ENCODE measurements around the gene METRNL. TPM values are rescaled to one million over a fixed set of nuclear protein-coding genes. Genes with fewer than 3 reads are reported as not detected.
"Not testable (repeated sequence)": the region's sequence is repeated elsewhere in the genome, so short reads cannot be mapped to it uniquely, and the experiment has no call there.

METRNL gene
- polyA plus RNA-seq, 3 donors = 34.3 to 65.4 (median 61.8) TPM

DNA sequence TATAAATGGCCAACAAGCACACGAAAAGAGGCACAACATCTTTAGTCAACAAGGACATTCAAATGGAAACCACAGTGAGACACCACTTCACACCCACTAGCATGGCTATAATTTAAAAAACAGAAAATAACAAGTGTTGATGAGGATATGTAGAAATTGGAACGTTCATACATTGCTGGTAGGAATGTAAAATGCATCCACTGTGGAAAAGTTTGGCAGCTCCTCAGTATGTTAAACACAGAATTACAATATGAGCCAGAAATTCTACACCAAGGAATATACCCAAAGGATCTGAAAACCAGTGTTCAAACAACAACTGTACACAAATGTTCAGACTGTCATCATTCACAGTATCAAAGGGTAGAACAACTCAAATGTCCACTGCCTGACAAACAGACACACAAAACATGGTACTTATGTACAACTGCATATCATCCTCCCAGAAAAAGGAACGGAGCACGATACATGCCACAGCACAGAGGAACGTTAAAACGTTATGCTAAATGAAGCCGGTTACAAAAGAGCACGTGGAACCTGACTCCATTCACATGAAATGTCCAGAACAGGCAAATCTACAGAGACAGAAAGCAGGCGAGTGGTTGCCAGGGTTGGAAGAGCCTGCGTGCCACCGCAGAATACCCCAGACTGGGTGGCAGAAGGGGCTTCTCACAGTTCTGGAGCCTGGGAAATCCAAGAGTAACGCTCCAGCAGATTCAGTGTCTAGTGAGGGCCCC is 32.8 kb upstream of the METRNL start:
- no peak for DNase-seq (ENCODE audit: extremely low read depth in 1 of 11, low read depth in 9 of 11, low spot score in 4 of 11)

DNA sequence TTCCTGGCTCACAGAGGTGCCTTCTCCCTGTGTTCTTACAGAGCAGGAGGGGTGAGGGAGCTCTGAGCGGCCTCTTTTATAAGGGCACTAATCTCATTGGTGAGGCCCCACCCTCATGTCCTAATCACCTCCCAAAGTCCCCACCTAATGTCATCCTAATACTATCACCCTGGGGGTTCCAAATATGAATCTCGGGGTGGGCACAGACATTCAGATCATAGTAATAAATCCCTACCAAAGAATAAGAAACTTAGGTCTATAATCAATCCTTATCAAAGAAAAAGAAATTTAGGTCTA is 32.3 kb upstream of the METRNL start:
- DNase-seq (ENCODE audit: extremely low read depth in 1 of 11, low read depth in 9 of 11, low spot score in 4 of 11) = no peak

DNA sequence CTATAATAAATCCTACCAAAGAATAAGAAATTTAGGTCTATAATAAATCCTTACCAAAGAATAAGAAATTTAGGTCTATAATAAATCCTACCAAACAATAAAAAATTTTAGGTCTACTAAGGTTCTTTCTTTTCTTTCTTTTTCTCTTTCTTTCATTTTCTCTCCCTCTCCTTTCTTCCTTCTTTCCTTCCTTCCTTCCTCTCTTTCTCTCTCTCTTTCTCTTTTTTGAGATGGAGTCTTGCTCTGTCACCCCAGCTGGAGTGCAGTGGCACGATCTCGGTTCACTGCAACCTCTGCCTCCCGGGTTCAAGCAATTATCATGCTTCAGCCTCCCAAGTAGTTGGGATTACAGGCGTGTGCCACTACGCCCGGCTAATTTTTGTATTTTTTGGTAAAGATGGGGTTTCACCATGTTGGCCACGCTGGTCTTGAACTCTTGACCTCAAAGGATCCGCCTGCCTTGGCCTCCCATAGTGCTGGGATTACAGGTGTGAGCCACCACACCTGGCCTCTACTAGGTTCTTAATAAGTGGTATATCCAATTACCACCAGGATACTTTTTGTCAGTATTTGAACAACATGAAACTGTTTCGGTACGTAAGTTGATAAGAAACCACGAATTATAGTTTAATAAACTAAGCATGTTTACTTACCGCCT is 31.5 kb upstream of the METRNL start:
- not testable (repeated sequence) for DNase-seq (ENCODE audit: extremely low read depth in 1 of 11, low read depth in 9 of 11, low spot score in 4 of 11)

DNA sequence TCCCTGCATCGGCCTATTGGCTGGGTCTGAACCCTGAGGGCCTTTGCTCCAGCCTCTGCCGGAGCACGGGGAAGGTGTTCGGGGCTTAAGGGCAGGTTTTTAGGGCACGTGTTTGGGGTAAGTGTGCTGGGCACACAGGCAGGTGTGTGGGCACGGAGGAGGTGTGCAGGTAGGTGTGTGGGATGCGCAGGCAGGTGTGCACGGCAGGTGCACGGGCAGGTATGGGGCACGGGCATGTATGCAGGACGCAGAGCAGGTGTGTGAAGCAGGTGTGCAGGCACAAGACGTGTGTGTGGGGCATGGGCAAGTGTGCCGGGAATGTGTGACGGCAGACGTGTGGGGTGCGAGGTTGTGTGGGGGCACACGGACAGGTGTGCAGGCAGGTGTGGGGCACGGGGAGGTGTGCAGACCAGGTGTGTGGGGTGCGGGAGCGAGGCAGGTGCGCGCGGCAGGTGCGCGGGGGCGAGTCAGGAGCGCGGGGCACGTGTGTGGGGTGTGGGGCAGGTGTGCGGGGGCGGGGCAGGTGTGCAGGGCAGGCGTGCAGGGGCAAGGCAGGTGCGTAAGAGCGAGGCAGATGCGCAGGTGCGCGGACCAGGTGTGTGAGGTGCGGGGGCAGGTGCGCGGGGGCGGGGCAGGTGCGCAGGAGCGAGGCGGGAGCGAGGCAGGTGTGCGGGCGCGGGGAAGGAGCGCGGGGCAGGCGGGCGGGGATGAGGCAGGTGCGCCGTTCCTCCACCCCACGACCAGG is 28.6 kb upstream of the METRNL start:
- no peak for DNase-seq (ENCODE audit: extremely low read depth in 1 of 11, low read depth in 9 of 11, low spot score in 4 of 11)

DNA sequence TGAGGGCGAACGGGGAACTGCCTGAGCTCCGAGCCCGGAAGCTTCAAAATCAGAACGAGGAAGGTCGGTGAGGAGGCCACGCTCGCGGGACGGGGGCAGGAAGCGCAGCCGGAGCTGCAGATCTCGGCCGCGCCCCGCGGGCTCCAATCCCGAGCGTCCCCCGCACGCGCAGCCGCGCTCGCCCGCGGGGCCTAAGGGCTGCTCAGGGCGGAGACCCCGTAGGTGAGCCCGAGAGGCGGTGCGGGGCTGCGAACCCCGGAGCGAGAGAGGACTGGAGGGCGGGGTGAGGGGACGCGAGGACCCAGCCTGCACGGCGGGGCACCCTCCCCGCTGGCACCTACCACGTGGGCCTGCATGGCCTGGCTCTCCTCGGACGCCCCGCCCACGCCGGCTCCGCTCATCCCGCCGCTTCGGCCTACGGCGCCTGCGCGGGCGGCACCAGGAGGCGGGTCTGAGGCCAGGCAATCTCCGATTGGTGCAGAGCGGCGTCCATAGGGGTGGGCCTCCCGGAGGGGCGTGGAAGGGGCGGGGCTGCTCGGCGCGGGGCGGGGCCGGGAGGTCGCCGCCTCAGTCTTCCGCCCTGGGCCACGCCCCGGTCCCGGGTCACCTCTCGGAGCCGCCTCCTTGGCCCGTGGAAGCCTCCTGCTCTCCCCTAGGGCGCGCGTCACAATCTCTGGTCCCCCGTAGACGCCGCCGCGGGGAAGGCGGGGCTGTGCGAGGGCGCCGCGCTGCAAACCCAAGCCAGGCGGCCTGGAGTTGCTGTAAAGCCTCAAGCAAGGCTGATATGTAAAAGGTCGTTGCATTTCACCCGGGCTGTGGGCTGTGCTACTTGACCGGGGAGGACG is 27.8 kb upstream of the METRNL start:
- peak; percentile 86 to 97 (median 95) for DNase-seq (ENCODE audit: extremely low read depth in 1 of 11, low read depth in 9 of 11, low spot score in 4 of 11)

DNA sequence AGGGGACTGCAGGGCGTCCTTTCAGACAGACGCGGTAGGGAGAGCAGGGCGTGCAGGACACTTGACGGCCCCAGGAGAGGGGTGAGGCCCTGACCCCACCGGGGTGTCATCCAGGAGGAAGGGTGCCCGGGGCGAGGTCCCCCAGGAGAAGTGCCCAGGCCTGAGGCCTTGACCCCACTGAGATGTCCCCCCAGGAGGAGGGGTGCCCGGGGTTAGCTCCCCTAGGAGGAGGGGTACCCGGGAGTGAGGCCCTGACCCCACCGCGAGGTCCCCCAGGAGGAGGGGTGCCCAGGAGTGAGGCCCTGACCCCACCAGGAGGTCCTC is 27.2 kb upstream of the METRNL start:
- DNase-seq (ENCODE audit: extremely low read depth in 1 of 11, low read depth in 9 of 11, low spot score in 4 of 11) = no peak

DNA sequence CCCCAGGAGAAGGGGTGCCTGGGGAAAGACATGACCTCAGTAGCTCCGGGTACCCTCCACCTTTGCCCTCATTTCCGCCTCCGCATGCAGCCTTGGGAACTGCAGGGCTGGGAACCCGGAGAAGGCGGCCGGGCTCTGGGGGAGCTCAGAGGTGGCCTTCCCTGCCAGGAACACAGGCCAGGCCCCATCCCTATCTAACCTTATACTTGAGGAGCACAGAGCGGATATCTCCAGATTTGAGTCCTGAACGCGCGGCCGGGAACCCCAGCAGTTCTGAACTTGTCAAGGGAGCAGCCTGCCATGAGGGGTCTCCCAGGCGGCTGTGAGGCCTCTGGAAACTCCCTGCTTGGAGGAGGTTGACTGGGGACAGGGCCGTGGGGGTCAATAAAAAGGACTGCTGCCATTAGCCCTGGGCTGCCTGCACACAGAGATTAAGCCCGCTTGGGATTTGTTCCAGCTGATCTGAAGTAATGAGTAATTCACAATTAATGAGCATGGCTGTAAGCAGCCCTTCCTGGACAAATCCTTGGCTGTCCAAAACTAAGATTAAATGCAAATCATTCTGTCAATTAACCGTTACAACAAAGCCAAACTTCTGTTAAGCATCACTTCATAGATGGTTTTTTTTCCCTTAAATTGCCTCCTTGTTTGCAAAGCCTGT is 26.3 kb upstream of the METRNL start:
- DNase-seq (ENCODE audit: extremely low read depth in 1 of 11, low read depth in 9 of 11, low spot score in 4 of 11) = peak in 1 of 11 donors; percentile 60

DNA sequence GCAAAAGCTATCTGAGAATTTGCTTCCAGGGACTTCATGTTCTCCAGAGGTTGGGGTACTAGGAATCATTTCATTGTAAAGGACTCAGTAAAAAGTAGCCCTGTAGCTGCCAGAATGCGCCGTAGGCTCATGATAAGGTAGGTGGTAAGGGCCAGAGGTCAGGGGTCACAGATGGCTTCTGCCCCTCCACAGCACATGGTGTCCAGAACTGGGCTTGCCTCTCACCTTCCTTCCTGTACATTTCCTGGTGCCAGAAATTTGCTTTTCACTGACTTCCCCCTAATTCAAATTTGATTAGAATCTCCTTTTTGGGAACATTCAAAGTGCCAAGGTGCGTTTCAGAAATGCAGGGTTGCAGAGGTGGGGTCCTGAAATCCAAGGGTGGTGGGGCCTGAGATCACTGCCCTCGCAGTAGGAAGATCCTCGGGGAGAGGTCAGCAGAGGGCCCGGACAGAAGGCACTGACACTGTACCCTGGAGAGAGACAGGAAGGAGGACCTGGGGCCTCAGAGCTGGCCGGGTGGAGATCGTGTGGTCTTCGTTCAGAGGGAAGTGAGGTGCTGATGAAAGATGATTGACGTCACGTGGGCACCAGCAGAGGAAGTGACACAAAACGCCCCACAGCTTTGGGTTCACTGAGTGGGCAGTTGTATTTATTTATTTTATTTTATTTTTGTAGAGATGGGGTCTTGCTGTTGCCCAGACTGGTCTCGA is 25.5 kb upstream of the METRNL start:
- no peak for DNase-seq (ENCODE audit: extremely low read depth in 1 of 11, low read depth in 9 of 11, low spot score in 4 of 11)

DNA sequence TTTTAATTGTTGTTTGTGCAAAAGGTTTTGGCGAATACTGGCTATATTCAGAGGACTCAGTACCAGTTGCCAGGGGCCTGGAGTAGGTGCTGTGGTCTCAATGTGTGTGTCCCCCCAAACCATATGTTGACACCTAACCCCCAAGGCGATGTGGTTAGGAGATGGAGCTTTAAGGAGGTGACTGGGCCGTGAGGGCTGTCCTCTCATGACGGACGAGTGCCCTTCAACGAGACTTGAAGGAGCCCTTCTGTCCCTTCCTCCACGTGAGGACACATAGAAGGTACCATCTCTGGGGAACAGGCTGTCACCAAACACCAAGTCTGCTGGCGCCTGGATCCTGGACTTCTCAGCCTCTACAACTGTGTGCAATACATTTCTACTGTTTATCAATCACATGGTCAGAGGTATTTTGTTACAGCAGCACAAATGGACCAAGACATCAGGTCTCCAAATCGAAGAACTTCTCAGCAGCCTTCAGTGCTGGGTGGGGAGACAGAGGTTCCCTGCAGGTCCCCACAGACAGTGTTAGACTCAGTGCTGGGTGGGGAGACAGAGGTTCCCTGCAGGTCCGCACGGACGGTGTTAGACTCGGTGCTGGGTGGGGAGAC is 24.8 kb upstream of the METRNL start:
- no peak for DNase-seq (ENCODE audit: extremely low read depth in 1 of 11, low read depth in 9 of 11, low spot score in 4 of 11)

DNA sequence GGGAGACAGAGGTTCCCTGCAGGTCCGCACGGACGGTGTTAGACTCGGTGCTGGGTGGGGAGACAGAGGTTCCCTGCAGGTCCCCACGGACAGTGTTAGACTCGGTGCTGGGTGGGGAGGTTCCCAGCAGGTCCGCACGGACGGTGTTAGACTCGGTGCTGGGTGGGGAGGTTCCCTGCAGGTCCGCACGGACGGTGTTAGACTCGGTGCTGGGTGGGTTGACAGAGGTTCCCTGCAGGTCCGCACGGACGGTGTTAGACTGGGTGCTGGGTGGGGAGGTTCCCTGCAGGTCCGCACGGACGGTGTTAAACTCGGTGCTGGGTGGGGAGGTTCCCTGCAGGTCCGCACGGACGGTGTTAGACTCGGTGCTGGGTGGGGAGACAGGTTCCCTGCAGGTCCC is 24.2 kb upstream of the METRNL start:
- DNase-seq (ENCODE audit: extremely low read depth in 1 of 11, low read depth in 9 of 11, low spot score in 4 of 11) = not testable (repeated sequence)

DNA sequence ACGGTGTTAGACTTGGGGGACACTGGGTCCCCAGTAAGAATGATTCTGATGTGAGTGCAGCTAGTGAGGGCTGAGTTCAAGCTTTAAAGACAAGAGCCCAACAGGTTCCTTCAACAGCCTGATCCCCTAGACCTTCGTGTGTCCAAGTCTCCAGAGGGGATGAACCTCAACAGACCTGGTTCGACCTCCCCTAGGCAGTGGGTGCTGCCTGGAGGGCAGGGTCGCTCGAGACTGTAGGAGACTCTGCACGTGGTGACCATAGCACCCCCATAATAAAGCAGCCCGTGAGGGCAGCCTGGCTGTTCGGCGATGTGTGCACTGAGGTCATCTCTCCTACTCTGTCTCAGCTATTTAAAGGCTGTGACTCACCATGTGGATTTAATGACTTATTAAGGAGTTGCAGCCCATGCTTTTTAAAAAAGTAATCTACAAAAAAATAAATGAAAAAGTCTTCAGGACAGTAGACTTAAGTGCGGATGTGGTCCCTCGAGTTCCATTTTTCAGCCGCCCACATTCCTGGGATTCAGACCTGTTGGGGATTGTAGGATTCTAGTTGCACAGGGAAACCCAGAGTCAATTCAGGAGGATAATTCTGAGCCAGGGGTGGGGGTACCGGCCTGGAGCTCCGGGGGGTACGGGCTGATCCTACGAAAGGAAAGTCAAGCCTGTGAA is 23.4 kb upstream of the METRNL start:
- no peak for DNase-seq (ENCODE audit: extremely low read depth in 1 of 11, low read depth in 9 of 11, low spot score in 4 of 11)

DNA sequence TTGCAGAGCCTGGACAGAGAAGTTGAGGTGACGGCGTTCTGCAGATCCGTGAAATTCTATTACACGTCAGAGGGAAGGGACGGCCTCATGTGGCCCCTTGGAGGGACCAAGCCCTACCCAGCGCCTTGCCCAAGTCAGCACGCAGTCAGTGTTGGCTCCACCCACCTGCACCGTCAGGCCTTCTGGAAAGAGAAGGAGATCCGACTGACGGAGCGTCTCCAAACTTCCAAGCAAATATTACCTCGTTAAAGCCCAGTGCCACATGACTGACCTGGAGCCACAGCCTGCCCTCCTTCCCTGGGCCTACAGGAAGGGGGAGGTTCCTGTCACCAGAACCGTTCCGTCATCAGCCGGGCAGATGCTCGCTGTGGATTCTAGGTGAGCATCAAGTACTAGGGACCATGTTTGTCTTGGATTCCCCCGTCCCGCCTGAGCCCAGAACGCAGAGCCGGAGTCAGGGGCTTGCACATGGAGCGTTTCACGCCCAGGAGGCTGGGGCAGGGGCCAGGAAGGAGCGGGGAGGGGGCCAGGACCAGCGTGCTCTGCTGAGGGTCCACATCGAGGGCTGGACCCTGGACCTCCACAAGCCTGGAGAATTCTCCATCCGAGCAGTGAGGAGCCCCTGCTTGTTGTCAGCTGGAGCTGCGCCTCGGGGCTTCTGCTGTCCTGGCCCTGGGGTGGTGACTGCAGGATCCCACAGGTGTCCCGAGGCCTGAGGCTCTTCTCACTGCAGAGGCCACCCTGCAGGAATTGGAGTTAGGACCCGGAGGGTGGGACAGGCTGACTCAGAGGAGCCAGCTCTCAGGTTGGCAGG is 22.6 kb upstream of the METRNL start:
- DNase-seq (ENCODE audit: extremely low read depth in 1 of 11, low read depth in 9 of 11, low spot score in 4 of 11) = no peak

DNA sequence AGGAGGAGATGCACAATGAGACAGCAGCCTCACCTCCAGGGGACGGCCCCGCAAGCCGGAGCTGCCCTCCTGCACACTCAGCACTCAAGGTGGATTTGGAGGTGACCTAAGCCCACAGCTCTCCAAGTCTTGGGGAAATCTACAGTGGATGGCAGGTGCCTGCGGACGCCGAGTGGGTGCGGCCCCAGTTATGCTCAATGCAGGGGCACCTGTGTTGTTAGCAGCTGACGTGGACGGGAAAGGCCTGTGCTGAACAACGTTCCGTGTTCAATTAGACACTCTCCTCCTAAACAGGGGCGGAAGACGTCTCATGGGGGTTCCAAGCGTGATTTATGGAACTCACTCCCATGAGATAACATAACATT is 22.0 kb upstream of the METRNL start:
- no peak for DNase-seq (ENCODE audit: extremely low read depth in 1 of 11, low read depth in 9 of 11, low spot score in 4 of 11)

DNA sequence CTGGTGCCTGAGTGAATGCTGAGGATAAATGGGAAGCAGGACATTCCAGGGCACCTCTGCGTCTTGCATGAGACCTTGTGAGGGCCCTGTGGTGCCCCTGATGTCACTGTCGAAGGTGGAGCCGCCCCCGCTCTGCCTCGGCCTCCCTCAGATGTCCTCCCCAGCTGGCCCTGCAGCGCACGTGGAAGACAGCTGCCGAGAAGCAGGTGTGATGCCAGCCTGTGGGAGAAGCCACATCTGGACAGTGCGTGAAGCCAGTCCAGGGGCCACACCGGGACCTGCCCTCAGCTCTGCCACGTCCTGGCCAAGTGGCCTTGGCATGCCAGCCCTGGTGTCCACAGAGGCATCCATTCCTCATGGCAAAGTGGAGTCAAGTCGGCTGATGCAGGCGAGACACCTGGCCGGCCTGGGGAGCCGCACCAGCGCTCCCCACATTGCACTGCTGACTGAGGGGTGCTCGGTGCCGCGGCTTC is 21.6 kb upstream of the METRNL start:
- no peak for DNase-seq (ENCODE audit: extremely low read depth in 1 of 11, low read depth in 9 of 11, low spot score in 4 of 11)

DNA sequence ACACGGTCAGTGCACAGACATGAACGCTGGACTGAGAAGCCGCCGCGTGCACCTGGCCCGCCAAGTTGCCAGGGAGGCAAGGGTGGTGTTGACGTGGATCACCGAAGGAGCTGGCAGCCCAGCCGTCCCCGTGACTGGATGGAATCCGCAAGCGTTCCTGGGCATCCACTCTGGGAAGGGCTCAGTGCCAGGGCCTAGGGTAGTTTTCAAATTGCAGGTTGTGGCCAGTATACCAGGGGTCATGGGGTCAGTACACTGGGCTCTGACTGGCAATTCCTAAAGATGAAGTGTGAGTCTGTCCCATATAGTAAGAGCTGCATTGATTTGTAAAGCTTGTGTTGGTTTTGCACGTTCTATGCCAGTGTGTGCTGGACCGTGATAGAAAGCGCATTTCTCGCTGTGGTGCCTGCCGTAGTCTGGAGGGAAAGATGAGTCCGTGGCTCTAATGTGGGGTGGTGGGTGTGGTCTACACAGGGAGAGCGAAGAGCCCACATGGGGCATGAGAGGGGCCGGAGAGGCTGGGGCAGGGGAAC is 21.1 kb upstream of the METRNL start:
- DNase-seq (ENCODE audit: extremely low read depth in 1 of 11, low read depth in 9 of 11, low spot score in 4 of 11) = no peak

DNA sequence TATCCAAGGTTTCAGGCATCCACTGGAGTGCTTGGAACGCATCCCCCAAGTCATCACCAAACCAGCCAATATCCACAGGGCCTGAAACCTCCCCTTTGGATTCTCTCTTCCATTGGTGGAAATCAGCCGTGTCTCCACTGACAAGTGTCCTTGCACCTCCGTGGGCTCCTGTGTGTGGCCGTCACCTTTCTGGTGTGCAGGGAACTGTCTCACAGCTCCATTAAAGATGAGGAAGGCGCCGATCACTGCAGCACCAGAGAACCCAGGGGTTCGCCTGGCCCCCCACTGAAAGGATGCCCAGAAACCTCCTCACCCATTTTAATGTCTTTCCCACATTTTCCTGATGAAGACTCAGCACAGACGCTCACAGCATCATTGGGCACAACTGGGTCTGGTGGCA is 17.8 kb upstream of the METRNL start:
- no peak for DNase-seq (ENCODE audit: extremely low read depth in 1 of 11, low read depth in 9 of 11, low spot score in 4 of 11)
